A549 (cell line): Measurements from ENCODE around the gene HIGD1A.

Source experiments
- CTCF ChIP-seq: fragments of >200 bp; sonication (Bioruptor Twin); formaldehyde crosslinking; IDR thresholded peaks from 3 replicates; pipeline ENCODE4 v1.5.1; 2016
- EP300 ChIP-seq, 2 experiments: fragments of >200 bp; sonication (Bioruptor Twin); formaldehyde crosslinking; IDR thresholded peaks; 2 replicates in 1 of 2; 3 replicates in 1 of 2; pipeline ENCODE4 v1.6.1; 2016 to 2017
- FOSL2 ChIP-seq, 2 experiments: fragments of 450-650 bp in 1 of 2; fragments of >200 bp in 1 of 2; sonication (Bioruptor Twin) in 1 of 2; formaldehyde crosslinking; IDR thresholded peaks; 2 replicates each; pipeline versions ENCODE4 v1.5.0 to v1.6.1; 2016 to 2020; ENCODE audit warnings: mild to moderate bottlenecking in 1 of 2, moderate library complexity in 1 of 2
- JUN ChIP-seq, 2 experiments: fragments of >200 bp; sonication (Bioruptor Twin); formaldehyde crosslinking; IDR thresholded peaks; 2 replicates in 1 of 2; 3 replicates in 1 of 2; pipeline ENCODE4 v1.6.1; 2016 to 2017
- KDM1A ChIP-seq: fragments of 200-600 bp; sonication (generic); IDR thresholded peaks from 2 replicates; pipeline ENCODE4 v1.6.1; 2016; ENCODE audit warnings: low read depth, mild to moderate bottlenecking
- POLR2A ChIP-seq: IDR thresholded peaks from 2 replicates; pipeline ENCODE4 v1.6.1; 2012; ENCODE audit warnings: mild to moderate bottlenecking, low read length
- POLR2AphosphoS2 ChIP-seq: conservative IDR thresholded peaks from 2 replicates; pipeline ENCODE4 v1.6.1; 2012; ENCODE audit warnings: low read length, improper control_type of control experiment, inconsistent platforms
- RFX5 ChIP-seq: fragments of 450-650 bp; IDR thresholded peaks from 2 replicates; pipeline ENCODE4 v1.7.1; 2014; ENCODE audit warnings: antibody characterized with exemption, mild to moderate bottlenecking, moderate library complexity
- USF2 ChIP-seq: fragments of 450-650 bp; IDR thresholded peaks from 2 replicates; pipeline ENCODE4 v1.6.1; 2014; ENCODE audit warnings: antibody characterized with exemption

DNA sequence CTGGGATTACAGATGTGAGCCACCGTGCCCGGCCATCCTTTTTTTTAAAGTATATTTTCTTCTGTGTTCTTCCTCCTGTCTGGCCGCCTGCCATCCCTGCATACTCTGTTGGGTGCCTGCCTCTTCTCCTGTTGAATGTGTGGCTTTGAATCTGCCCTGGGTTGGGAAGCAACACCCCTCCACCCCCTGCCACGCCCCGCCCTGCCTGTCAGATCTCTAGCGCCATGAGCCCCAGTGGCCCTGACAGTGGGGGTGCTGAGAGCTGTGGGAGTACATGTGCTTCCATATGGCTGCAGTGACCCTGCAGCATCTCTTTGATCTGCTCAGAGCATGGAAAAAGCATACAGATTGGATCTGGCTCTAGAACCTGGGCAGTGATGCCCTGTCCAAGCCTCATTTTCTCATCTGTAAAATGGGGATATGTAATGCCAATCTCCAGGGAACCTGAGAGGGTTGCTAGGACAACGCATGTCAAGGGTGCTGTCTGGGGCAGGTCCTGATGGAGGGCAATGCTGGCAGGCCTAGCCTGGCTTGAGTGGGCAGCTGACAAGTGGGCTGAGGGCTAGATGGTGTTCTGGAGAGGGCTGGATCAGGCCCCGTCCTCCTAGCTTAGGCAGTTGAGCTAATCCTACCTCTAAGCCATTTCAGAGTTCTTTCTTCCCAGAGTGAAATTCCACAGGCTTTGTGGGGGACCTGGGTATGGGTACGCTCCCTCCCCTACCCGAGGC, 55.1 kb downstream of the HIGD1A start:
- TF ChIP-seq KDM1A (no peak), CTCF (no peak), POLR2AphosphoS2 (no peak), EP300 (IDR thresholded peaks at IDR 0.05) (no peak), JUN (IDR thresholded peaks at IDR 0.05) (no peak), POLR2A (no peak), FOSL2 (IDR thresholded peaks at IDR 0.05) (no peak), FOSL2 (CRISPR knock-in tag; IDR thresholded peaks at IDR 0.05) (no peak), RFX5 (no peak), USF2 (no peak)
